ENCODE data around the gene TUB.

Gene TUB

DNA sequence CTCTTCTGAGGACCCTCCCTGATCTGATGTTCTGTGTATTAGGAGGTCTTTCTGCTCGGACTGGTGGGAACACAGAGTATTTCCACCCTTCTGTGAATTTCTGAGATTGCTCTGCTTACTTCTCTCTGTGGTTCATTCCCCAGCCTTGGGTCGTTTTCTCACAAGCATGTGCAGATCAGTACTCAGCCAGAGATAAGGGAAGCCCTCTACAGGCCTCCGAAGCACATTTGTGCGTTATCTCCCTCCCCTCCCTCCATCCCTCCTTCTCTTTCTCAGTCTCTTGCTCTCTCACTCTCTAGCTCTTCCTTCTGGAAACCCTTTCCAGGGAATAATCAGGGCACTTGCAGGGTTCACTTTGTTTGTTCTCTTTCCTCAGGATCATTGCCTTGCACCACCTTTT is 35.2 kb upstream of the TUB start:
- DNase-seq = no peak

GRCh38 chr11:8047382-8047781 is 33.6 kb upstream of the TUB start:
- DNase-seq = no peak

DNA sequence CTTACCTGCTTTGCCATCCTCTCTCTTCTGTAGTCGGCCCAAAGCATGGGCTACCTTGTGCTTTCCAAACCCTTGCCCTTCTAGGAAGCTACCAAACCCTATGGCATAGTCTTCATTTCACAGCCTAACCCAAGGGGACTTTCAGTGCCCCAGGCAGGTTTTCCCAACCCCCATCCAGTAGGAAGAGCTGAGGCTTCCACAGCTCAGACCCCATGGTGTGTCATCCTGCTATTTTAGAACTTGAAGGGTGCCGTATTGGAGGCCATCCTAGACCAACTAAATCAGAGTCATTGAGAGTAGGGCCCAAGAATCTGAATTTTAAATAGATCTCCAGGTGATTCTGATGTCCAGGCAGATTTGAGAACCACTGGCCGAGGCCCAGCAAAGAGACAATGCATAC is 31.9 kb upstream of the TUB start:
- DNase-seq = no peak

GRCh38 chr11:8055091-8055835 is 25.7 kb upstream of the TUB start:
- no peak for DNase-seq

DNA sequence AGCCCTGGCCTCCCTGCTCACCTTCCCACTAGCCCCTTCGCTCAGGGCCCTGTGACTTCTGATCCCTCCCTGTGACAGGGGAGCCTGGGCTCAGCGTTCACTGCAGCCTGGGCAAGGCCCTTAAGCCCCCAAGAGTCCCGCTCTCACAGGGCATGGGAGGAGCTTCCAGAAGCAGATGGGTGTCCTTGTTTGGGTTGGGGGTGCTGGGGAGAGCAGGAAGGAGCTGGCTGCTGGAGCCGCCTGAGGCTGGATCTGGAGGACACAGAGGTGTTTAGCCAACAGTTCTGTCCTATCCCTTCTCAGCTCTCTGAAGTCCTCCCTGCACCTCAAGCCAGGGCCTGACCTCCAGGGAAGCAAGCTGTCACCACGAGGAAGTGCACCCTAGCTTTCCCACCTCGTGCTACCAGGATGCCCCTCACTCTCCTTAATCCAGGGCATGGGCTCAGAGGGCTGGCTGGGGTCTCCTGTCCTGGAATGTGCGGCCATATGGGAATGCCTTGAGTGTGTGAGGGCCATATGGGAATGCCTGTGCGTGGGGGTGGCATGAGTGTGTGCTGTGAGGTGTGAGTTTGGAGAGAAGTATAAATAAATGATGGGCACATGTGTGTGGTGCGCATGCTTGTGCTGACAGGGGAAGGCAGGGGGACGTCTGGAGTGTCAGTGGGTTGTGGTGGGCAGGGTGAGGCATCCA is 25.0 kb upstream of the TUB start:
- no peak for DNase-seq

DNA sequence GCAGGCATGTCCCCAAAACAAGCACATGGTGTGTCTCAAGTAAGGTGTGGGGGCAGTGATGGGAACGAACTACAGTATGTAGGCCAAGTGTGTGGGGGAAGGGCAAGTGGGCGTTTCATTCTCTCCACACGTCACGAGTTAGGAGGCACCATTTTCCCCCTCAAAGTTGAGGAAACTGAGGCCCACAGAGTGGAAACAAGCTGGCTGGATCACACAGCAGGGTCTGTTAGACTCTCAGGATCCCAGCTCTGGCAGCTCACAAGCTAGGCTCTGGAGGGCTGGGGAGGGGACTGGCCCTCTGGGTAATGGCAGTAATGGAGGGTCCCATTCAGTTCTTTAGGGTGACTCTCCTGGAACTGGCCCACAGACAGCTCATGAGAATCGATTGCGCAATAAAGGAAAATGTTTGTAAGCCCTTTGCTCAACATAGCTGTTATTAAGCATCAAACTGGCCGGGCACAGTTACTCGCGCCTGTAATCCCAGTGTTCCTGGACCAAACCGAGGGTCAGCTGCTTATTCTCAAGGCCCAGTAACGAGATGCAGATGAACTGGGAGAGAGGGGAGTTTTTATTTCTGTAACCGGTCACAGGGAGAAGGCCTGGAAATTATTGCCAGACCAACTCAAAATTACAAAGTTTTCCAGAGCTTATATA is 24.1 kb upstream of the TUB start:
- no peak for DNase-seq

DNA sequence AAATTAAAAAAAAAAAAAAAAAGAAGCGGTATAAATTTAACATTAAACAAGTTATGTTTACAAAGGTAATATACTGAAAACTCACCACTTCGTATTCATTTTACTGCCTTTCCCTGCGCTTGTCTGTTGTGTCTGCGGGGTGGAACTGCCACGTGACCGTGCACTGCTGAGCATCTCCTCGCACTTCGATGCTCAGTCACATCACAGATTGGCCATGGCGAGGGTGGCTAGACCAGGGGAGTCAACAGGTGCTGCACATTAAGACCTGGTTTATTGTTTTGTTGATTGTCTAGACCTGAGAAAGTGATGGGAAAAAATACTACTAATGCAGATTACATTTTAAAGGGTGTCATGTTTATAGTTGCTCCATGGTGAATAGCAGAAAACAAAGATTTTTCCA is 22.8 kb upstream of the TUB start:
- no peak for DNase-seq

- no peak for DNase-seq
Observed at GRCh38 chr11:8059030-8059429, 22.0 kb upstream of the TUB start.

- DNase-seq = no peak
Observed at GRCh38 chr11:8059571-8060011, 21.4 kb upstream of the TUB start.

GRCh38 chr11:8060146-8060719 is 20.8 kb upstream of the TUB start:
- DNase-seq = no peak

- DNase-seq = no peak
Observed at GRCh38 chr11:8060801-8061554, 20.0 kb upstream of the TUB start.

DNA sequence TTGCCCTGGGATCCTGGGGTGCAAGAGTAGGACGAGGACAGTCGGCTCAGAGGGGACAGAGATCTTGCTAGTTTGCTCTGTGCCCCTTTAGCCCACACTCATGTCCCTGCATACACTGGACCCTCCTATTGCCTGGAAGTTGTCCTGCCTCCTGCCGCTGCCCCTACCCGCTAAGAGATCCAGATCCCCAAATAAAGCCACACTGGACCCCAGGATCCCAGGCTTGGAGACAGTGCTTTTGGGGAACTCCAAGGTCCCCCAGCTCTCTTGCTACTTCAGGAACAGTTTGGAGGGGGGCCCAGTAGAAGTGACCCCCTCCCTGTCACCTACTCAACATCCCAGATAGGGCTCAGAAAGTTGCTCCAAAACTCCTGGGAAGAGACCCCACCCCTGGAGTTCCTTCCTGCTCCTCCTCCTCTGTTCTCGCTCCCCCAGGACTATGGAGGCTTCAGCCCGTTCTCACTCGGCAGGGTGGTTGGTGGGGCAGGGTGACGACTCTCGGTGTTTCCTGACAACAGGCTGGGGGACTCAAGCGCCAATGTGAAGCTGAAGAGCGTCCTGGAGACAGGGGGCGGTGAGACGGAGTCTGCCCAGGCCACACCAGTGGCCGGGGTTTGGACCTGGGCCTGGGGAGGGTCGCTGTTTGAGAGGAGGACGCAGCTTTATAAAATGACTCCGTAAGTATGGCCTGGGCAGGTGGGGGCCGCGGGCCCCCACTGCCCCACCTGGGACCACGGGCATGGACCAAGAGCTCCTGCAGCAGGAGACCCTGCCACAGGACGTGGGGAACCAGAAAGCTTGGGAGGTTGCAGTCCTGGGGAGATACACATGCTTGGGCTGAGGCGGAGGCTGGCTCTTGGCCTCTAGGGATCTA is 19.2 kb upstream of the TUB start:
- no peak for DNase-seq

DNA sequence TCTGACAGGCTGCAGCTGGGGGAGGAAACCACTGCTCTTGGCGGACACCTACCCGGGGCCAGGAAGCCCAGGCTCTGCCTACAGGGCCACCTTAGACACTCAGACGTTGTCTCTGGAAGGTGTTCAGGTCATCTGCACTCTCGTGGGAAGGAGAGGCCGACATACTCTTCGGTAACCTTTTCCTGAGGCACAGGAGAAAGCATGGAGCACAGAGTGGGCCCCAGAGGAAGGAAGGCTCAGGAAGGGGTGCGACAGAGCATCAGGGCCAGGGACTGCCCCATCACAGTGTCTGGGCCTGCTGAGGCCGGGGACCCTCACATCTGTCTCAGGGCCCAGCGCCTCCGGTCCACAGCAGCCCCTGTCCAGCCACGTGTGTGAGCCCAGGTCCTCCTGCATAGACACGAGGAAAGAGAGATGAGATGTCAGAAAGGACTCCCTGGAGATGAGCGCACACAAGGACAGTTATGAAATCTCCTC is 18.2 kb upstream of the TUB start:
- DNase-seq = no peak

DNA sequence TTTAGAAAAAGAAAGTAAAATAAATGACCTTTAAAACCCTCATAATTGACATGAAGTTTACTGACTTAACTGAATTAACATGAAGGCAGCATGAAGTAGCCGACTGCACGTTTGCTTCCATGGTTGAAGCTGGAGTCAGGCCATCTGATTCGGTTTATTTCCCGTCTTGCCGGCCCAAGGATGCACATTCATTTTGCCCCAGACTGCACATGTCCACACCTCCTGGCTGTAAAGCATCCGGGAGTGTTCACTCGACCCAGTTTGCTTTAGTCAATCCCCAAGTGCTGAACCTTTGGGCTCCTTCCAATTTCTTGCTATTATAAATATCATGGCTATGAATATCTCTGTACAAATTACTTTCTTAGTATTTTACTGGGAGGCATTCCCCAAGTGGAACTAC is 17.7 kb upstream of the TUB start:
- no peak for DNase-seq

GRCh38 chr11:8065031-8065430 is 16.0 kb upstream of the TUB start:
- no peak for DNase-seq

- no peak for DNase-seq
Observed at GRCh38 chr11:8066036-8066910, 14.7 kb upstream of the TUB start.

GRCh38 chr11:8066911-8067455 is 14.0 kb upstream of the TUB start:
- DNase-seq = no peak

GRCh38 chr11:8067567-8067928 is 13.5 kb upstream of the TUB start:
- DNase-seq = no peak

GRCh38 chr11:8067929-8068575 is 13.0 kb upstream of the TUB start:
- no peak for DNase-seq

DNA sequence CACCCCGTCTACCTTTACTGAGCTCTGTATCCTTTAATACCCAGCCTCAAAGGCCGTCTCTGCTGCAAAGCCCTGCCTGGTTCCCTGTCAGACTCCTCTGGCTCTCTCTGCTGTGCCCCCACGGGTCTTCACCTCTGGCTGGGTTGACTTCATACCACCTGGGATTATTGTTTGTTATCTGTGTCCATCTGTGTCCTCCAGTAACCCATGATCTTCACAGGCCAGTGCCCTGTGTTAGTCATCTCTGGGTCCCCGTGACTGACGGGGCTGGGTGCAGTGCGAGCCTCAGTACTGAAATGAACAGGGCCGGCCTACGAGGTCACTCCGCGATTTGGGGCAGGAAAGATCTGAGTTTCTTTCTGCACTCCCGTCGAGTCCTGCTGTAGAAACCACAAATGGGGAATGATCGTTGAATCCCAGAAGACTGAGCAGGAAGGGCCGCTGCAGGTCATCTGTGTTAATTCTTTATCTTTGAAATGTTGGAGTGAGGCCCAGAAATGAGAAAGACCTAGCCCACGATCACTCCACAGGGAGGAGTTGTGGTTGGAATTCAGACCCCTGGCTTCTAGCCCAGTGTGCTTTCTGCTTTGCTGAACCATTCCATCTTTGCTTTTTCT is 12.3 kb upstream of the TUB start:
- DNase-seq = no peak
